GM21526 (cell line): ENCODE measurements around the gene SH3RF3.

ENCODE experiments used
- ATAC-seq: cut with Tn5 transposase; IDR thresholded peaks from one replicate; pipeline ENCODE4 v1.9.1; 2021; ENCODE audit warnings: moderate library complexity; ENCODE audit not compliant: unreplicated experiment, low FRiP score

SH3RF3 gene

GRCh38 chr2:109295781-109296117, 166.7 kb downstream of the SH3RF3 start:
- ATAC-seq = no peak

GRCh38 chr2:109297566-109298490, 168.8 kb downstream of the SH3RF3 start:
- no peak for ATAC-seq

- no peak for ATAC-seq
Measured at GRCh38 chr2:109298851-109299250, 169.8 kb downstream of the SH3RF3 start.

GRCh38 chr2:109299536-109299935, 170.5 kb downstream of the SH3RF3 start:
- ATAC-seq = no peak

GRCh38 chr2:109300582-109300981, 171.6 kb downstream of the SH3RF3 start:
- no peak for ATAC-seq

- ATAC-seq = no peak
Measured at GRCh38 chr2:109301746-109302145, 172.7 kb downstream of the SH3RF3 start.

GRCh38 chr2:109302319-109302718, 173.3 kb downstream of the SH3RF3 start:
- ATAC-seq = no peak

- ATAC-seq = no peak
Measured at GRCh38 chr2:109304242-109304641, 175.2 kb downstream of the SH3RF3 start.

- no peak for ATAC-seq
Measured at GRCh38 chr2:109304731-109305470, 175.9 kb downstream of the SH3RF3 start.

- ATAC-seq = no peak
Measured at GRCh38 chr2:109305490-109306167, 176.6 kb downstream of the SH3RF3 start.

GRCh38 chr2:109306190-109306589, 177.2 kb downstream of the SH3RF3 start:
- no peak for ATAC-seq

- no peak for ATAC-seq
Measured at GRCh38 chr2:109311771-109312170, 182.8 kb downstream of the SH3RF3 start.

GRCh38 chr2:109312902-109313301, 183.9 kb downstream of the SH3RF3 start:
- ATAC-seq = no peak

GRCh38 chr2:109313343-109313742, 184.3 kb downstream of the SH3RF3 start:
- ATAC-seq = no peak

- no peak for ATAC-seq
Measured at GRCh38 chr2:109316091-109316490, 187.1 kb downstream of the SH3RF3 start.

GRCh38 chr2:109317471-109318095, 188.6 kb downstream of the SH3RF3 start:
- no peak for ATAC-seq

GRCh38 chr2:109318150-109318948, 189.3 kb downstream of the SH3RF3 start:
- ATAC-seq = no peak

- no peak for ATAC-seq
Measured at GRCh38 chr2:109318949-109319342, 189.9 kb downstream of the SH3RF3 start.

GRCh38 chr2:109320195-109320922, 191.4 kb downstream of the SH3RF3 start:
- ATAC-seq = no peak
